Activated CD4-positive, alpha-beta memory T cell treated with anti-CD3 and anti-CD28 coated beads for 36 hours (primary cell): ENCODE measurements around the gene FHOD1. TPM values are rescaled to one million over a fixed set of nuclear protein-coding genes. Genes with fewer than 3 reads are reported as not detected.
A peak's percentile ranks its signal among the peaks of the same experiment; 100 is the strongest.

ENCODE experiments used
- CTCF ChIA-PET: fragments of 350-600 bp; sonication (Branson Sonifier 250); formaldehyde crosslinking; loops from one replicate; lab custom pipeline; 2021; ENCODE audit warnings: antibody characterized with exemption, inconsistent platforms; lab: Charles Lee
- POLR2A ChIA-PET: fragments of 350-600 bp; sonication (Branson Sonifier 250); formaldehyde crosslinking; loops from one replicate; lab custom pipeline; 2021; ENCODE audit warnings: antibody characterized with exemption; lab: Charles Lee
- DNase-seq: peaks from one replicate; pipeline ENCODE4 v3.0.0-alpha.2; 2020
- H3K27ac Mint-ChIP-seq: one replicate; pipeline ENCODE4 v1.8.0; 2021; ENCODE audit warnings: mixed read lengths
- H3K27me3 Mint-ChIP-seq: one replicate; pipeline ENCODE4 v1.8.0; 2021; ENCODE audit warnings: mixed read lengths
- H3K36me3 Mint-ChIP-seq: one replicate; pipeline ENCODE4 v1.8.0; 2021; ENCODE audit warnings: mixed read lengths
- H3K4me1 Mint-ChIP-seq: one replicate; pipeline ENCODE4 v1.8.0; 2021; ENCODE audit warnings: low read depth, mixed read lengths
- H3K4me3 Mint-ChIP-seq: one replicate; pipeline ENCODE4 v1.8.0; 2021; ENCODE audit warnings: mild to moderate bottlenecking, mixed read lengths
- H3K9me3 Mint-ChIP-seq: one replicate; pipeline ENCODE4 v1.8.0; 2021; ENCODE audit warnings: mixed read lengths
- intact Hi-C: fragments of 100-400 bp; cut with micrococcal nuclease; formaldehyde crosslinking; loops from one replicate; pipeline ENCODE4 v1.15.1; 2023
- total RNA-seq, 2 experiments: library from RNA; stranded (reverse); gene quantifications; one replicate each; pipeline ENCODE4 v1.2.3, GENCODE V29; 2021

The FHOD1 gene
- total RNA-seq, 2 experiments from 2014 or later = 96.3 to 111 TPM

DNA sequence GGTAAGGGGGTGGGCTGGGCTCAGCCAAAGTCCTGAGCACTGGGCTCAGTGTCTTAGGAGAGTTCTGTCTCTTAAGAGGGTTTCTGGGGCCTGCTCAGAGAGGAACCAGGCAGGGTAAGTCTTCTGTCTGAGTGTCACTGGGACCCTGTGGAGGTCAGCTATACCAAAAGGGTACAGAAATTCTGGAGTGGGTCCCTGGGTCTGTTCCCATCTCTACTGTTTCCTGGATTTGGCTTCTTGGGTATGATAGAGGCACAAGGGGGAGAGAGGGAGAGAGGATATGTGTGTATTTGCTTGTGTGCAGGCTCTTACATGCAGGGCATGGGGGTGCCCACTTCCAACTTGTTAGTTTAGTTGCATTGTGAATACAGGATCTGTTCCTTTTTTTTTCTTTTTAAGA lies 53.7 kb downstream of the FHOD1 start:
- ChIA-PET POLR2A (interaction anchor here (1.5 kb wide), 1 partner anchor 34 kb away, joined by 5 read pairs; the partner anchor contains the start of genes FBXL8 and TRADD), CTCF (interaction anchor here (1.4 to 2.0 kb wide), 3 partner anchors 33 to 240 kb away, joined by 3 to 7 read pairs (median 6); partner anchors contain the start of gene TMEM208)
- Mint-ChIP-seq H3K36me3 (peaks cover 24% of the 10 kb centered on the region), H3K27ac (peak overlapping the region; percentile 86), H3K27me3 (no peaks in the 10 kb centered on the region), H3K4me1 (peaks cover 39% of the 10 kb centered on the region), H3K4me3 (peak overlapping the region; percentile 91), H3K9me3 (no peaks in the 10 kb centered on the region)
- DNase-seq = no peak
- intact Hi-C loops = no loop called here

DNA sequence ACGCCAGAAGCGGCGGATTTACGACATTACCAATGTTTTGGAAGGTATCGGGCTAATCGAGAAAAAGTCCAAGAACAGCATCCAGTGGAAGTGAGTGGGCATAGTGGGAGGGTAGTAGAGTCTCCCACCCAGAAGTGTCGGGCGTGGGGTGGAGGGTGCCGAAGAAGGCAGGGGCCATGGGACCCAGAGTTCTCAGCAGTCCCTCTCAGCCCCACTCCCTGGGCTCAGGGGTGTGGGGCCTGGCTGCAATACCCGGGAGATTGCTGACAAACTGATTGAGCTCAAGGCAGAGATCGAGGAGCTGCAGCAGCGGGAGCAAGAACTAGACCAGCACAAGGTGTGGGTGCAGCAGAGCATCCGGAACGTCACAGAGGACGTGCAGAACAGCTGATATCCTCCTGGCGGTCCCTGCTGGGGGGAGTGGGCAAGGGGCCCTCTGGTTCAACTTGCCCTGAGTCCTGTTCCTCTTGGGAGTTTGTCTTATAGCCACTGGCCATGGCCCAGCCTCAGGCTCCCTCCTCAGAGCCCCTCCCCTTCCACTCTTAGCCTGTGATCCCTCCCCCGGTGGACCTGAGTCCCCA lies 54.4 kb downstream of the FHOD1 start:
- DNase-seq = peak; percentile 45
- Mint-ChIP-seq H3K27ac (peak overlapping the region; percentile 86), H3K4me1 (peaks cover 39% of the 10 kb centered on the region), H3K27me3 (no peaks in the 10 kb centered on the region), H3K4me3 (peak overlapping the region; percentile 91), H3K36me3 (peaks cover 24% of the 10 kb centered on the region), H3K9me3 (no peaks in the 10 kb centered on the region)
- intact Hi-C loops = loop anchor here (1.0 kb wide), 2 partner anchors 10 to 34 kb away; partner anchors contain the start of genes MATCAP1 and TMEM208
- POLR2A ChIA-PET = interaction anchor here (0.7 to 1.5 kb wide), 4 partner anchors 17 to 54 kb away, joined by 3 to 5 read pairs (median 4); partner anchors contain the start of genes FBXL8, FHOD1 and TRADD
- CTCF ChIA-PET = interaction anchor here (0.9 to 2.0 kb wide), 7 partner anchors 32 to 239 kb away, joined by 3 to 8 read pairs (median 4); partner anchors contain the start of genes CES3 and TMEM208

DNA sequence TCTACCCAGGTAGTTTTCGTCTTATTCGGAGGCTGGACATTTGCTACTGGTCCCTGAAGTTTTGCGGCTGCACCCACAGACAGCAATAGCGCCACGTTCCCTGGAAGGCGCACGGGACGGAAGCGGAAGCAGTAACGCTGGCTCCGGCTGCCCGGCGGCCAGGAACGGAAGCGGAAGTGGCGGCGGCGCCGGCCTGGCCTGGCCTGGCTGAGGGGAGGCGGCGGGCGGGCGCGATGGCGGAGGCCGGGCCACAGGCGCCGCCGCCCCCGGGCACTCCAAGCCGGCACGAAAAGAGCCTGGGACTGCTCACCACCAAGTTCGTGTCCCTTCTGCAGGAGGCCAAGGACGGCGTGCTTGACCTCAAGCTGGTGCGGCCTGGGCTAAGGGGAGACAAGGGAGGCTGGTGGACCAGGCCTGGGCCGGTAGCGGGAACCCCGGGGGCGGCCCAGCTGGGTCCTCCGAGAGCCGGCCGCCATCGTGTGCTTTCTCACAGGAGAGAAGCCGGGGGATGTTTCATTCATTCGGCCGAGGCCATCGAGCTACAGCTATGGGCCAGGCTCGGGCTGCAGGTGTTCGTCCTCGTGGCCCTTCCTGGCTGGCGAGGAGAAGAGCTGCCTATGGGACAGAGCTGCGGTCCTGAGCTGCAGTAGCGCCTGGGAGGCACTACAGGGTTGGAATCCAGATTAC lies 55.1 kb downstream of the FHOD1 start, which contains the start of gene E2F4:
Gene E2F4 (plus strand): TSS at position 161 of the 687 bp plus-strand sequence. CDS start 73 bp downstream, at position 234.
- DNase-seq = peak; percentile 93
- Mint-ChIP-seq H3K9me3 (no peaks in the 10 kb centered on the region), H3K27me3 (no peaks in the 10 kb centered on the region), H3K4me1 (peaks cover 39% of the 10 kb centered on the region), H3K36me3 (peaks cover 24% of the 10 kb centered on the region), H3K27ac (peak within 1 kb of the TSS; percentile 86), H3K4me3 (peak within 1 kb of the TSS; percentile 91)
- intact Hi-C loops = loop anchor here (1.0 kb wide), 2 partner anchors 9 to 35 kb away; partner anchors contain the start of genes MATCAP1 and TMEM208
- POLR2A ChIA-PET = interaction anchor here (0.7 to 1.5 kb wide), 4 partner anchors 17 to 55 kb away, joined by 3 to 5 read pairs (median 4); partner anchors contain the start of genes FBXL8, FHOD1 and TRADD
- CTCF ChIA-PET = interaction anchor here (0.9 to 2.0 kb wide), 7 partner anchors 32 to 238 kb away, joined by 3 to 8 read pairs (median 4); partner anchors contain the start of genes CES3 and TMEM208

DNA sequence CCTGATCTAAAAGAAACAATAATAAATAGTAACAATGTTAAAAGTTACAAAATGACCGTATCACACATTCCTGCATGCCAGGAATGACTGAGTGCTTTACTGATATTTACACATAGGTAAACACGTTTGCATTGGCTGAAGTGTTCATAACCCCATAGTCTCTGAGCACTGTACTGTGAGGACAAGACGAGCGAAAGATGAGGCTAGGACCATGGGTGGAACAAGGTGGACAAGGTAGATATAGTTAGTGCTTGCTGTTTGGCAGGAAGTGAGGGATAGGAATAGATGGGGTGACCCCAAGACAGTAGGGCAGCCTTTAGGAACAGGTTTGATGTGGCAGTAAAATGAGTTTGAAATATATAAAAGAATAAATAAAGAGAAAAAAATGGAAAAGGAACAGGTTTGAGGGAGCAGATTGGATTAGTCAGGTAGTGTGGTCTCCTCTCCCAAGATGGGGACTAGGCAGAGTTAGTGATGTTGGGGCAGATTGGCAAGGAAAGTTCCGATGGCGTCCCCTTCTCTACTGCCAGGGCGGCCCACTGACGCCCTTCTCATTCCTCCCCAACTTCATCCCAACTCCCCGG lies 55.8 kb downstream of the FHOD1 start:
- peak overlapping the region; percentile 86 for H3K27ac Mint-ChIP-seq
- peak overlapping the region; percentile 91 for H3K4me3 Mint-ChIP-seq
- POLR2A ChIA-PET = interaction anchor here (1.3 kb wide), 1 partner anchor 53 kb away, joined by 4 read pairs; no protein-coding TSS in a partner anchor
- no peak for DNase-seq
- peaks cover 35% of the 10 kb centered on the region for H3K4me1 Mint-ChIP-seq
- H3K9me3 Mint-ChIP-seq = no peaks in the 10 kb centered on the region
- peaks cover 20% of the 10 kb centered on the region for H3K36me3 Mint-ChIP-seq
- intact Hi-C loops = no loop called here
- H3K27me3 Mint-ChIP-seq = no peaks in the 10 kb centered on the region
- CTCF ChIA-PET = interaction anchor here (1.4 kb wide), 1 partner anchor 31 kb away, joined by 4 read pairs; no protein-coding TSS in a partner anchor

DNA sequence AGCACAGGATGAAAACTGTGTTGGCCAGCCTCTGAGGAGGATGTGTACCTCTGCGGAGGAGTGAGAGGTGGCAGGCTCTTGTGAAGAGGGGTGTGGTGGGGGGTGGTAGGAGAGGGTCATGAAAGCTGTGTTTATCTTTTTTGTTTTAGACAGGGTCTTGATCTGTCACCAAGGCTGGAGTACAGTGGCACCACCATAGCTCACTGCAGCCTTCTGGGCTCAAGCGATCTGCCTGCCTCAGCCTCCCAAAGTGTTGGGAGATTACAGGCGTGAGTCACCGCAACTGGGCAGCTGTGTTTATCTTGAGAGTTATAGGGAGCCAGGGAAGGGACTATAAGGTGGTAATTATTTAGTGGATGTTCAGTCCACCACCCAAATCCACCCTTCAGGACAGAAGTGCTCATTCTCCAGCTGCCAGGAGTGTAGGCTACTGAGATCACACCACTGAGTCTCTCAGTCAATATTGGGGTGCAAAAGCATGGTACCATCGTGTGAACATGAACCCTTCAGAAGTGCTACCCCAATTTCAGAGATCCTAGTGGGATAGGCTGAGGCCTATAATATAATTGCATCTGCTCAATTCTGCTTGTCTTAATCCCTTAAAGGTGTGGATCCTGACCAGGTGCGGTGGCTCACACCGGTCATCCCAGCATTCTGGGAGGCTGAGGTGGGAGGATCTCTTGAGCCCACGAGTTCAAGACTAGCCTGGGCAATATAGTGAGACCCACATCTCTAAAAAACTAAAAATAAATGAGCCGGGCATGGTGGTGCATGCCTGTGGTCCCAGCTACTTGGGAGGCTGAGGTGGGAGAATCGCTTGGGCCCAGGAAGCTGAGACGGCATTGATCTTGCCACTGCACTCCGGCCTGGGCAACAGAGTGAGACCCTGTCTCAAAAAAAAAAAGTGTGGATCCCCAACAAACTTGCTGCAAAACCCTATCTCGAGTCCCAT lies 56.6 kb downstream of the FHOD1 start:
- Mint-ChIP-seq H3K4me3 (peak overlapping the region; percentile 91), H3K27ac (no peak overlapping the region), H3K27me3 (no peaks in the 10 kb centered on the region), H3K9me3 (no peaks in the 10 kb centered on the region), H3K36me3 (peaks cover 13% of the 10 kb centered on the region), H3K4me1 (peaks cover 30% of the 10 kb centered on the region)
- DNase-seq = no peak
- POLR2A ChIA-PET = no interaction called here
- CTCF ChIA-PET = interaction anchor here (0.6 to 1.1 kb wide), 2 partner anchors 15 to 28 kb away, joined by 3 to 5 read pairs; no protein-coding TSS in a partner anchor
- intact Hi-C loops = no loop called here

DNA sequence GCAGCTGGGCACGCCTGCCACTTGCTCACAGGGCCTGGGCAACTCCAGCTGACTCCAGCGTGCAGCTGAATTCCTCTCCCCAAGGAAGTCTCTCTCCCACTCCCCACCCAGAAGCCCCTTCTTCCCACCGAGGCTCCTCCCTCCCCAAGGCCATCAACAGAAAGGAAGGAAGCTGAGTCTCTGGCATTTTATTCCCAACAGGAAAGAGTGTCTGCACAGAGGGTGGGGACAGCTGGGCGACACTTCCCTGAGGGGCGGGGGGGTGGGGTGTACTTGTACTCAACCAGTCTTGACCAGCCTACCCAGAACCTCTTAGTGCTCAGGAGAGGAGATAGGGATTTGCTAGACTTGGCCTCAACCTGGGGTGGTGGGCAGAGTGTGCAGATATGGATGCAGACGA lies 57.2 kb downstream of the FHOD1 start, which contains the start of gene EXOC3L1:
Gene EXOC3L1 (minus strand): TSS at position 96 of the 400 bp plus-strand sequence. CDS start 460 bp downstream, outside the sequence.
- Mint-ChIP-seq H3K27me3 (peaks cover 7% of the 10 kb centered on the region), H3K36me3 (peaks cover 10% of the 10 kb centered on the region), H3K27ac (no peak within 1 kb of the TSS), H3K4me1 (peaks cover 37% of the 10 kb centered on the region), H3K4me3 (no peak within 1 kb of the TSS), H3K9me3 (no peaks in the 10 kb centered on the region)
- ChIA-PET POLR2A (no interaction called here), CTCF (interaction anchor here (1.1 to 1.4 kb wide), 4 partner anchors 27 to 237 kb away, joined by 3 to 5 read pairs (median 4); no protein-coding TSS in a partner anchor)
- no peak for DNase-seq
- intact Hi-C loops = no loop called here

DNA sequence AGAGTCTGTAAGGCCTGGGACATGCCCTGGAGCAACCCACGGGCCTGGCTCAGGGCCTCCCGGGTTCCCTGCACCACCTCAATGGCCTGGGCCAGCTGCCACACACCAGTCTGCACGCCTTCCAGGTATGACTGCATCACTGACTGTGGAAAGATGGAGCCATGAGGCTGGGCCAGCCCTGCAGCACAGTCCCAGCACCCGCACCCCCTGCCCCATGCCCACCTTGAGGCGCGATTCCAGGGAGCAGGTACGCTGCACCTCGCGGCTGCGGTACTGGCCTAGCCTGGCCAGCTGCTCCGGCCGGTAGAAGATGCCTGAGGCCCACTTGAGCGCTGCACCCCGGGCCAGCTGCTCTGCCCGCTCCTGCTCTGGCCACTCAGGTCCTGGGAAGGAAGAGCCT lies 58.5 kb downstream of the FHOD1 start:
- ChIA-PET POLR2A (no interaction called here), CTCF (interaction anchor here (1.3 to 1.8 kb wide), 3 partner anchors 9 to 236 kb away, joined by 5 to 8 read pairs (median 5); no protein-coding TSS in a partner anchor)
- H3K9me3 Mint-ChIP-seq = no peaks in the 10 kb centered on the region
- H3K4me3 Mint-ChIP-seq = no peak overlapping the region
- H3K27ac Mint-ChIP-seq = no peak overlapping the region
- no peak for DNase-seq
- peaks cover 5% of the 10 kb centered on the region for H3K36me3 Mint-ChIP-seq
- H3K4me1 Mint-ChIP-seq = peaks cover 35% of the 10 kb centered on the region
- intact Hi-C loops = no loop called here
- H3K27me3 Mint-ChIP-seq = peaks cover 8% of the 10 kb centered on the region

DNA sequence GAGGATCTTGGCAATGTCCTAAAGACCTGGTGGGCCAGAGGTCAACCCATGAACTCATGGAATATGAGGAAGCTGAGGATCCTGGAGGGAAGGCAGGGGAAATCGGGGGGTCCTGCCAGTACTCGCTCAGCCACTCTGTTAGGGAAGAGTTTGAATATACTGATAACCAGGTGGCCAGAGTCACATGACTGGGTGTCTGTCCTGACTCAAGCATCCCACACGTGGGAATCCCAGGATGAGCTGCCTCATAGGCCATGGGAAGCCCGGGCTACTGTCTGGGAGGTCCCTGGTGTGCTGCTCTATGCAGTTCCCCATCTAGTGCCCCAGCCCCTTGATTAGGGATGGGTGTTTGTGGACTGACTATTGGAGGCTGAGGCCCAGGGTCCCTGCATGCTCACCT lies 59.0 kb downstream of the FHOD1 start:
- ChIA-PET POLR2A (no interaction called here), CTCF (interaction anchor here (1.8 kb wide), 1 partner anchor 10 kb away, joined by 8 read pairs; no protein-coding TSS in a partner anchor)
- DNase-seq = no peak
- Mint-ChIP-seq H3K36me3 (peaks cover 4% of the 10 kb centered on the region), H3K27me3 (peaks cover 8% of the 10 kb centered on the region), H3K9me3 (no peaks in the 10 kb centered on the region), H3K4me1 (peaks cover 30% of the 10 kb centered on the region), H3K4me3 (no peak overlapping the region), H3K27ac (peak overlapping the region; percentile 43)
- intact Hi-C loops = no loop called here

DNA sequence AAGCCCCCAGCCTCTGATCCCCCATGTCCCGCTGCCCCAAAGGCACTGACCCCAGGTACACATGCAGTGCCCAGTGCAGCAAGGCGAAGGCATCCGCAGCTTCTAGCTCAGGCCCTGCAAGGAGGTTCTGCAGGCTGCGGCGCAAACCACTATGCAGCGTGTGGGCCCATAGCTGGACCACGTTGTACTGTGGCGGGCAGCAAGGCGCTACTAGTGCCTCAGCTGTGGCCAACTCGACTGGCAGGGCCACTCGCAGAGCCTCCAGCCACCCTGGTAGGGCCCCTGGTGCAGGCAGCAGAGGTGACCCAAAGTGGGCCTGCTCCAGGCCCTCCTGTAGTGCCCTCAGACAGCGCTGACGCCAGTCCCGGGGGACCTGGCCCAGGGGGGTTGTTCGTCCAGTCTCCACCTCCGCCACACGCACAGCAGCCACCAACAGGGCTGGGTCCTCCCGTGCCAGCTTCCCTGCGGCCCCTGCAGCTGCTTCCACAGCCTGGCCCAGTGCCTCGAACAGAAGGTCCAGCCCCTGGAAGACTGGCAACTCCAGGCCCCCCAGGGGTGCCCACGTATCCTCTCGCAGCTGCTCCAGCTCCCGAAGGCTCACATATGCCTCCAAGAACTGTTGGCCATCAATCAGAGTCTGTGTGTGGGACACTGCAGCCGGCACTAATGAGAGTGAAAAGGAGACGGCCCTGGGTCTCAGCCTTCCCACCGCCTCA lies 59.9 kb downstream of the FHOD1 start:
- no peak for DNase-seq
- intact Hi-C loops = no loop called here
- peaks cover 22% of the 10 kb centered on the region for H3K4me1 Mint-ChIP-seq
- ChIA-PET CTCF (no interaction called here), POLR2A (no interaction called here)
- H3K9me3 Mint-ChIP-seq = no peaks in the 10 kb centered on the region
- H3K36me3 Mint-ChIP-seq = no peaks in the 10 kb centered on the region
- no peak overlapping the region for H3K27ac Mint-ChIP-seq
- peaks cover 8% of the 10 kb centered on the region for H3K27me3 Mint-ChIP-seq
- no peak overlapping the region for H3K4me3 Mint-ChIP-seq

DNA sequence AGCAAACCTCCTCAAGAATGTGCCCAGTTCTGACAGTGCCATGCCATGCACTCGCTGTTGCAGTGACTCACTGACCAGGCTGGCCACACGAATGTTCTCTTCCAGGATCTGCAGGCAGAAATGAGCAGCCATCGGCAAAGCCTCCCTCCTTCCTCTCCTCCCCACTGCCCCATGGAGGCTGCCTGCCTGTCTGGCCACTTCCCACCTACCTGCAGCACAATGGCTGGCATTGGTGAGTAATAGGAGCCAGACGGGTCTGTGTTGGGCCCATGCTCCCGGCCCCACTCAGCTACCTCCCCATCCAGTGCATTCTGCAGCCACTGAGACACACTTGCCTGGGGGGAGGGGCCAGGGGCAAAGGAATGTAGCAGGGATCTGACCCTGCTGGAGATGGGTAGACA lies 60.7 kb downstream of the FHOD1 start:
- intact Hi-C loops = no loop called here
- Mint-ChIP-seq H3K27me3 (peaks cover 8% of the 10 kb centered on the region), H3K4me3 (no peak overlapping the region), H3K27ac (no peak overlapping the region), H3K4me1 (peaks cover 17% of the 10 kb centered on the region), H3K9me3 (no peaks in the 10 kb centered on the region), H3K36me3 (no peaks in the 10 kb centered on the region)
- ChIA-PET CTCF (interaction anchor here (1.9 to 2.7 kb wide), 2 partner anchors 15 to 226 kb away, joined by 6 to 14 read pairs; partner anchors contain the start of genes CES3 and NOL3), POLR2A (no interaction called here)
- no peak for DNase-seq
